Activated CD4-positive, alpha-beta T cell treated with anti-CD3 and anti-CD28 coated beads for 4 hours (primary cell): ENCODE data around the gene NFIX.
"Not testable (repeated sequence)": the region's sequence is repeated elsewhere in the genome, so short reads cannot be mapped to it uniquely, and the experiment has no call there.

Experiments used
- DNase-seq, 2 donors: peaks; one replicate each; pipeline ENCODE4 v3.0.0-alpha.2; 2020

The NFIX gene

DNA sequence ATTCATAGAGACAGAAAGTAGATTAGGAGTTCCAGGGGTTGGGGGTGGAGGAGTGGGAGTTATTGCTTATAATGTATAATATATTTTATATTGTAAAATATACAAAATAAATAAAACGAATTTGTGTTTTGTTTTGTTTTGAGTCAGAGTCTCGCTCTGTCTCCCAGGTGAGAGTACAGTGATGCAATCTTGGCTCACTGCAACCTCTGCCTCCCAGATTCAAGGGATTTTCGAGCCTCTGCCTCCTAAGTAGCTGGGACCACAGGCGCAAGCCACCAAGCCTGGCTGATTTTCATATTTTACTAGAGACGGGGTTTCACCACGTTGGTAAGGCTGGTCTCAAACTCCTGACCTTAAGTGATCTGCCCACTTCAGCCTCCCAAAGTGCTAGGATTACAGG, 35.8 kb upstream of the NFIX start:
- DNase-seq, result no peak

DNA sequence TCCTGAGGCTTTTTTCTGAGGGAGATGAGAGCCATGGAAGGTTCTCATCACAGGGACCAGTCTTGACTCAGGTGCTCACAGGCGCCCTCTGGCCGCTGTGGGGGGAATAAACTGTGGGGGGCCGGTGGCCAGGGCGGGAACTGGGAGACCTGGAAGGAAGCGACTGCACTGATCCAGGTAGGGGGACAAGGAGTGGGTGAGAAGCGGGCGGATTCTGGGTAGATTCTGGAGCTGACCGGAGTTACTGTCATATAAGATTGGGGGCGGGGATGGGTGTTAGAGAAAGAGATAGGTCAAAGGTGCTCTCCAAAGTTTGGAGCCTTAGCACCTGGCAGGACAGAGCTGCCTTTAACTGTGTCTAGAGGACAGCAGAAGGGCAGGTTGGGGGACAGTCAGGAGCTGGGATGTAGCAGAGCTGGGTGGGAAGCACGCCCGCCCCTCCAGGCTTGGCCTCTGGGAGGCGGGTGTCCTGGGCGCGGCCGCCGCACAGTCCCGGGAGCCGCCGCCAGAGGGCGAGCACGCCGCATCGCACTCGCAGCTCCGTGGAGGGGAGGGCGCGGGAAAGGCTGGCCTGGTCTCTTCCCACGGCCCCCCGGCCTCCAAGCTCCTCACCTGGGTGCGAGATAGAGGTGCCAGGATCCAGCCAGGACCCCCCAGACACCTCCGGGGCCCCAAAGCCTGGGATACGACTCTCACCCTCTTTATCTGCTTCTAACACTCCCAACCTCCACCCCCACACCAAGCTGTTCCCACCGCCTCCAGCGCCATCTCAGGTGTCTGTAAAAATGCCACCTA, 30.1 kb upstream of the NFIX start:
- DNase-seq, result peak; percentile 71 to 84

DNA sequence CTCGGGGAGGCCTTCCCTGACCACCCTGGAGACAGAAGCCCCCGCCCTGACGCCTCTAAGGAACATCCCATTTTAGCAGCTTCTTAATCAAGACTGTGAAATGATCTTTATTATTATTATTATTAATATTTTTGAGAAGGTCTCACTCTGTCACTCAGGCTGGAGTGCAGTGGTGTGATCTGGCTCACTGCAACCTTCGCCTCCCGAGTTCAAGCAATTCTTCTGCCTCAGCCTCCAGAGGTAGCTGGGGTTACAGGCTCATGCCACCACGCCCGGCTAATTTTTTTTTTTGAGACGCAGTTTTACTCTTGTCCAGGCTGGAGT, 29.5 kb upstream of the NFIX start:
- no peak for DNase-seq

DNA sequence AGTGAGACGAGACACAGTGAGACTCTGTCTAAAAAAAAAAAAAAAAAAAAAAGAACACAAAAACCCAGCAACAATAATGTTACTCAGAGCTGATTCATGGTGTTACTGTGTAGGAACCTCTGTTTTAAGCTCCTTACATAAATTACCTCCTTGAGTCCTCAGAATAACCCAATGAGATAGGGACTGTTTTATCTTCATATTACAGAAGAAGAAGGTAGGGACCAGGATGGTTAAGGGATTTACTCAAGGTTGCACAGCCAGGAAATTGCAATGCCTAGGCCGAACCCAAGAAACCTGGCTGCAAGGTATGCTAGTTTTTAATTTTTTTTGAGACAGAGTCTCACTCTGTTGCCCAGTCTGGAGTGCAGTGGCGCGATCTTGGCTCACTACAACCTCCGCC, 27.4 kb upstream of the NFIX start:
- no peak for DNase-seq

DNA sequence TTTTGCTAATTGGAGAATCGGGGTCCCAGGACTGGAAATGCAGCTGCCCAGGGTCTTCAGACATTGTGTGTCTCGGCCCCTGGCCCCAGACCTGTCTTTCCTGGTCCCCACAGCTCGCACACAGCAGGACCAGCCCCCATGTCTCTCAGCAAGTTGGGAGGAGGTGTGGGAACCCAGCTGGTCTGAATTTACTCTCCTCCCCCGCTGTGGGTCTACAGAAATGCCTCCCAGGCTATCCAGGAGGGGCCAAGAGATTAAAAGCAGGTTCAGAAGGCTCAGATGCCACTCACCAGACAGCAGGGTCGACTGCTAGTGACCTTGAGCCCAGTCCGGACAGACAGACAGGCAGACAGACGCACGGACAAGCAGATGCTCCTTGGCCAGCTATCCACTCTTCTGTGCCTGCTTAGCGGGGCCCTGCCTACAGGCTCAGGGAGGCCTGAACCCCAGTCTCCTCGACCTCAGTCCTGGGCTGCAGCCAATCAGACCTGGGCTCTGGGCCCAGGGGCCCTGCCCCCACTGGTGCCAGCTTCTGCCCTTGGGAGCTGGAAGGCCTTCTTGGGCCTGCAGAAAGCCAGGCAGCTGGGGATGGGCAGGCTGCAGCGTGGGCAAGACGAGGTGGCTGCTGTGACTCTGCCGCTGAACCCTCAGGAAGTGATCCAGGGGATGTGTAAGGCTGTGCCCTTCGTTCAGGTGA, 25.8 kb upstream of the NFIX start, which contains the start of gene DAND5:
DAND5 (plus strand) TSS at position 285 of the 697 bp plus-strand sequence; CDS start at position 370, 85 bp downstream.
- no peak for DNase-seq

DNA sequence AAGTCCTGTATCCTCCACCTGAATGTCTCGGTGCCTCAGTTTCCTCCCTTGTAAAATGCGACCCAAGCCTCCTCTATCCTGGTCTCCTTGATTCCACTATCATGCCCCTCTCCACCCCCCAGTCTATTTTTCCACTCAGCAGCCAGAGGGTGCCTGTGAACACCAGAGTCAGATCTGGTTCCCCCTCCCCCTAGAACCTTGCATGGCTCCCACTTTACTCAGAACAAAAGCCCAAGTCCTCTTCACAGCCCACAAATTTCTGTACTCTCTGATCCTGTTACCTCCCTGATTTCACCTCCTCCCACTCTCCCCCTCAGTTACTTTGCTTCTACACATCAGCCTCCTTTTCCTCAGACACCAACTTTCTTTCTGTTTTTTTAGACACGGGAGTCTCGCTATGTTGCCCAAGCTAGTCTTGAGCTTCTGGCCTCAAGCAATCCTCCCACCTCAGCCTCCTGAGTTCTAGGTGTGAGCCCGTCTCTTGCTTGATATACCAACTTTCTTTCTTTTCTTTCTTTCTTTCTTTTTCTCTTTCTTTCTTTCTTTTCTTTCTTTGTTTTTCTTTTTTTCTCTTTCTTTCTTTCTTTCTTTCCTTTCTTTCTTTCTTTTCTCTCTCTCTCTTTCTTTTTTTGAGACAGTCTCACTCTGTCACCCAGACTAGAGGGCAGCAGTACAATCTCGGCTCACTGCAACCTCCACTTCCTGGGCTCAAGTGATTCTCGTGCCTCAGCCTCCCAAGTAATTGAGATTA, 25.0 kb upstream of the NFIX start:
- DNase-seq, result no peak

DNA sequence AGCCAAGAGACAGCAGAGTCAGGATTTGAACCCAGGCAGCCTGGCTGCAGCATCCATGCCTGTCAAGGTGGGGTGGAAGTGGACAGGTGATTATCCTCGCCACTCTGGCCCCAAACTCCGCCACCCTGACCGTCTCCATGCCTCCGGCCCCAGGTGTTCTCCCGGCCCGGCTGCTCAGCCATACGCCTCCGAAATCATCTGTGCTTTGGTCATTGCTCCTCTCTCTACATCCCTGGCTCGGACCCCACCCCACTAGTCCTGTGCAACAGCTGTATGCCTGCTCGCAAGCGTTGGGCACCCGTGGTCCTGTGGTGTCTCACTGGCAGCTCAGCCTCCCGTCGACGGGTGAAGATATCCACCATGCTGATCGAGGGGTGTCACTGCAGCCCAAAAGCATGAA, 22.0 kb upstream of the NFIX start:
- no peak for DNase-seq

DNA sequence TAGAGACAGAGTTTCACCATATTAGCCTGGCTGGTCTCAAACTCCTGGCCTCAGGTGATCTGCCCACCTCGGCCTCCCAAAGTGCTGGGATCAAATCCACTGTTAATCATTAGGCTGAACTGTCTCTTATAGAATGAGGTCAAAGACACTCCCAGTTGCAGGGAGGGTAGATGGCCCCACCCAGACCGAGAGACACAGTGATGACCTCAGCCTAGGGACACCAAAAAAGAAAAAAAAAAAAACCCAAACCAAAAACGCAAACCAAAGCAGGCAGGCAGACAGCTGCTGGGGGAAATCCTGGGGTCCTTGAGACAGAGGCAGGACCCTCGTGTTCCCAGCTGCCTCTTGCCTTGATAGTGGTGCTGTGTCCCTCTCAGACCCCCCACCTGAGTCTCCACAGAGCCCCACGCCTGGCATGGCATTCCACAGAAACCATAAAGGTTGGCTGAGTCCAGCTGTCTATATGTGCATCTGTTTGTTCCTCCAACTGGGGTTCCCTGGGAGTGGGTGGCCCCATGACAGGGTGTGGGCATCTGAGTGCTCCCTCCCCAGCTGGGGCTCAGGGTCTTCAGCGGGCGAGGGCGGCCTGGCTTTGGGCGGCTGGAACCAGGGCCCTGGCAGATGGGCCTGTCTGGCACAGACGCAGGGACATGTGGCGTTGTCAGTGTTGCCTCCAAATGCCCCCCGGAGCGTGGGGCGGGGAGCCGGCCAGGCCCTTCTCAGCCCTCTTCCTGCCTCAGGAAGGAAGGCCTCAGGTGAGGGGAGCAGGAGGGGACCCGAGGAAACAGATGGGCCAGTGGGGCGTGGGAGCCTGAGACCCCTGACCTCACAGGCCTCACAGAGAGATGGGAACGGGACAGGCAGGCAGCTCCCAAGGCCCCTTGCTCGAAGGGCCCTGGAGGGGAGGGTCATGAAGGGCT, 20.7 kb upstream of the NFIX start:
- no peak for DNase-seq

DNA sequence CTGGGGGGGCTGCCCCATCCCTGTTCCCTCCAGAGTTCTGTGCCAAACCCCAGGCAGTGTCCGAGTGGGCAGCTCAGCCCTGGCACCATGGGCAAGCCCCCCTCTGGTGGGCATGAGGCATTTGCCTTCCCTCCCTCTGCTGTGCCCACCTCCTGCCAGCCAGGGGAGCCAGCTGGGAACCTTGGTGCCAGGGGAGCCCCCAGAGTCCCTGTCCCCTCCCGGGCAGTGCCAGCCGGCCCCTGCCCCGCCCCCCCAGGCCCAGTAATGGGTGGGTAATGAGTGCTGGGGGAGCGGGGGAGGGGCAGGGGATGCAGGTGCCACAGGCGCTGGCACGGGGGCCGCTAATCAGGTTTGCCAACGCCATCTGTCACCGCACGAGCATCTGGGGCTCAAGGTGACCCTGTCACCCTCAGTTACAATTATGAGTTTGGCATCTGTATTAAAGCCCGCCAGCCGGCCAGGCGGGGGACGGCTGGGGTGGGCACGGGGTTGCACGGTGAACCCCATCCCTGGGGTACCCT, 20.0 kb upstream of the NFIX start:
- DNase-seq, result no peak

DNA sequence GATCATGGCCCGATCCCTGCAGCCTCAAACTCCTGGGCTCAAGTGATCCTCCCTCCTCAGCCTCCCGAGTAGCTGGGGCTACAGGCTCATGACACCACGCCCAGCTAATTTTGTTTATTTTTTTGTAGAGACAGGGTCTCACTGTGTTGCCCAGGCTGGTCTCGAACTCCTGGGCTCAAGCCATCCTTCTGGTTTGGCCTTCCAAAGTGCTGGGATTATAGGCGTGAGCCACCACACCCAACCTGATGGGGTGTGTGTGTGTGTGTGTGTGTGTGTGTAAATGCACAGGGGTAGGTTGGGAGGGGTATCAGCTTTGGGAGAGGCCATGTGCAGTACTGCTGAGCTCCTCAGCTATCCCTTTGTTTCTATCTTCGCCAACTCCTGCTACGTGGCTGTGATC, 19.2 kb upstream of the NFIX start:
- DNase-seq, result not testable (repeated sequence)

DNA sequence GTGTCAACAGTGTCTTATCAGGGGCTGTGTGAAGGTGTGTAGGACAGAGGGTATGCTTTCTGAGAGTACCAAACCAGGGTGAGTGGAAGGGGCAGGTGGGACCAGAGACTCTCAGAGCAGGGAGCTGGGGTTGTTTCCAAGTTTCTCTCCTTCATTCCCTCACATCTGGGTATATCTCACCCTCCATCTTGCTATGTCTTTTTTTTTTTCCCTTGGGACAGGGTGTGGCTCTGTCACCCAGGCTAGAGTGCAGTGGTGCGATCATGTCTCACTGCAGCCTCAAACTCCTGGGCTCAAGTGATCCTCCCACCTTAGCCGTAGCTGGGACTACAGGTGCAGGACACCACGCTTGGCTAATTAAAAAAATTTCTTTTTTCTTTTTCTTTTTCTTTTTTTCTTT, 15.3 kb upstream of the NFIX start:
- DNase-seq, result no peak

DNA sequence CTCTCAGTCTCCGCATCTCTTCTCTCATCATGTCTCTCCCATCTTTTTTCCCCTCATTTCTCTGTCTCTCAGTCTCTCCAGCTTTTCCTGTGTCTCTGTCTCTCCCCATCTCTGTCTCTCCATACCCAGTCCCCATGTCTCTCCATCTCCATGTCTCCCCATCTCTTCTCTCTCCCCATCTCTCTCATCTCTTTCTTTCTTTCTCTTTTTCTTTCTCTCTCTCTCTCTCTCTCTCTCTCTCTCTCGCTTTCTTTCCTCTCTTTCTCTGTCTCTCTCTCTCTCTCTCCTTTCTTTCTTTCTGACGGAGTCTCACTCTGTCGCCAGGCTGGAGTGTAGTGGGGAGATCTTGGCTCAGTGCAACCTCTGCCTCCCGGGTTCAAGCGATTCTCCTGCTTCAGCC, 12.6 kb upstream of the NFIX start:
- no peak for DNase-seq

DNA sequence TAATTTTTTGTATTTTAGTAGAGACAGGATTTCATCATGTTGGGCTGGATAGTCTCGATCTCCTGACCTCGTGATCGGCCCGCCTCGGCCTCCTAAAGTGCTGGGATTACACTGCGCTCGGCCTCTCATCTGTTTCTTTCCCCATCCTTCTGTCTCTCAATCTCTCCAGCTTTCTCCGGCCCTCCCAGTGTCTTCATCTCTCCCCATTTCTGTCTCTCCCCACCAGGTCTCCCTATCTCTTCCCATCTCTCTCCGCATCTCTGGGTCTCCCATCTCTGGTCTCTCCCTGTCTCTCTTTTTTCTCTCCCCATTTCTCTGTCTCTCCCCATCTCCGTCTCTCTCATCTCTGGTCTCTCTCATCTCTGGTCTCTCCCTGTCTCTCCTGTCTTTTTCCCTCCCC, 12.2 kb upstream of the NFIX start:
- no peak for DNase-seq

DNA sequence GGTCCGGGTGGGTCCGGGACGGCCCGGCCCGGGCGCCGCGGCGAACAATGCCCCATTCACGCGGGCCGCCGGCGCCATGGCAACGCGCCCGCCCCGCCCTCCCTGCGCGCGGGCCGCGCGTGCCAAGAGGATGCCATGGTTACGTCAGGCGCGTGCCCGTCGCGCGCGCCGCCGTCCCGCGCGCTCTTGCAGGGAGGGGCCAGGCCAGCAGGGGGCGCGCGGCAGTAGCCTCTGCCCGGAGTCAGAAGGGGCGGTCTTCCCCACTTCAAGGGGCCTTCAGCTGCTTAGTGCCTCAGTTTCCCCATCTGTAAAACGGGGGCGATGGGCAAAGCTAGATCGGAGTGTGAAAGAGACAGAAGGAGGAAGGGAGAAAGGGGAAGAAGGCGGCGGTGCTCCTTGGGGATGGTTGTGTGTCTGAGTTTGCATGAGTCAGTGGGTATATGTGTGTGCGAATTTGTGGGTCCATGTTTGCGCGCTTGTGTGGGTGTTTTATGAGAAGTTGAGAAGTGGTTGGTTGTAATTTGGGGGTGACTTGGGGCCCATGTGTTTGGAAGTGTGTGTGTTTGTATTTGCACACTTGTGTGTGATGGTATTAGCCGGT, 11.6 kb upstream of the NFIX start:
- DNase-seq, result peak; percentile 80

DNA sequence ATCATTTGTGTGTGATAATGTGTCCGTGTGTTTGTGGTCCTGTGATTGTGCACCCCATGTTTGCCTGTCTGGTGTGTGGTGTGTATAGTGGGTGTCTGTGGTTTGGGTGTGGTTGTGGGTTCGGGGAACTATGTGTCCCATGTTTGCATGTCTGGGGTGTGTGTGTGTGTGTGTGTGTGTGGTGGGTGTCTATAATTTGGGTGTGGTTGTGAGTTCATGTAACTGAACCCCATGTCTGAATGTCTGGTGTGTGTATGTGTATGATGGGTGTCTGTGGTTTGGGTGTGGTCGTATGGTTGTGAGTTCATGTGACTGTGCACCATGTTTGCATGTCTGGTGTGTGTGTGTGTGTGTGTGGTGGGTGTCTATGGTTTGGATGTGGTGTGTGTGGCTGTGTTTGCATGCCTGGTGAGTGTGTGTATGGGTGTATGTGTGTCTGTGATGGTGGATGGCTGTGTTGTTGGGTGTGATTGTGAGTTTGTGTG, 11.1 kb upstream of the NFIX start:
- DNase-seq, result no peak

DNA sequence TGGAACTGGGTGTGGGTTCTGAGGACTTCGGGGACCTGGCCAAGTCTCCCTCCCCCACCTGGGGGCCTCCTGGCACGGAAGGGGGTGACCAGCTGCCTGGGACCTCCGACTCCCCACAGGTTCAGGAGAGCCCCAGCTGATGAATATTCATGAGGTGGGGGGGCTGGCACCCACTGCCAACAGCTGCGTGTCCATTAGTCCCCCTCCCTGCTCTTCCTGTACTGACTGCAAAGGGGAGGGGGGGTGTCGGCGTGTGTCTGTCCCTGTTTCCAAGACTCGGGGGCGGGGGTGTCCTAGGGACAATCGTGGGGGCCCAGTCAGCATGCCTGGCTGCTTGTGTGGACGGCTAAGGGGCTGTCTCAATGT, 10.6 kb upstream of the NFIX start:
- DNase-seq, result no peak

DNA sequence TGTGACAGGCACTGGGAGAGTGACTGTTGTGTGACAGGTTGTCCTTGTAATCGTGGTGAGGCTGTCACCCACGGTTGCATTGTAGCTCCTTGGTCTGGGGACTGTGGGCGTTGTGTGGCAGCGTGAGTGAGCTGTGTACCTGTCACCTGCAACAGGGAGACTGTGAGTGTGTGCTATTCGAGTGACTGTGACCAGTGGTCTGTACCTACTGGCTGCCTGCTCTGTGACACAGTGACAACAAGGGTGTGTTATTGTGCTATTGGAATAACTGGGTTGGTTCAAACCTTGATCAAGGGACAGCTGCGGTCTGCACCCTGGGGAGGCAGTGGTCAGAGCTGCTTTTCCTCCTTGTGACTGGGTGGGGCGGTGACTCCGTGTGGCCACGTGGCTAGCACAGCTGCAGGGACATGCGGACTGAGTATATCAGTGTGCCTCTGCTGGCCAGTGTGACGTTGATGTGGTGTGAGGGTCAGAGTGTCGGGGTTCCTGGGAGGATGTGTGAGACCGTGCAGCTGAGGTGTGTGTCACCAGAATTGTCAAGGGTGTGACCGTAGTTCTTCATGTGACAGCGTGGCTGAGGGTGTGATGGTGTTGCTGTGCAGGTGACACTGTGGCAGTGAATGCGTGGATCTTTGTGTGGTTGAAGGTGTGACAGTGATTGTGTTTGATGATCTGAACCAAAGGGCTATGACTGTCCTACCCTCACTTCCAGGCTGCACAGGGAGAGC, 10.1 kb upstream of the NFIX start:
- no peak for DNase-seq

DNA sequence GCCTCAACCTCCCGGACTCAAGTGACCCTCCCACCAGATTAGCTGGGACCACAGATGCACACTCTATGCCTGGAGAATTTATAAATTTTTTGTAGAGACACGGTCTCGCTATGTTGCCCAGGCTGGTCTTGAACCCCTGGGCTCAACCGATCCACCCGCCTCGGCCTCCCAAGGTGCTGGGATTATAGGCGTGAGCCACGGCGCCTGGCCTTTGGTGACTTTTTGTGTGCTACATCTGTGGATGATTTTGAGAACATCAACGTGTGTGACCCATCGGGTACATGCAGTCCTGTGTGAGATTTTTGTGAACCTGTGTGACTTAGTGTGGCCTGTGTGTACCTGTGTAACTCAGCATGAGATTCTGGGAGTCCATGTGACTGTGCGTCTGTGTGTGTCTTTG, 8.5 kb upstream of the NFIX start:
- DNase-seq, result no peak

DNA sequence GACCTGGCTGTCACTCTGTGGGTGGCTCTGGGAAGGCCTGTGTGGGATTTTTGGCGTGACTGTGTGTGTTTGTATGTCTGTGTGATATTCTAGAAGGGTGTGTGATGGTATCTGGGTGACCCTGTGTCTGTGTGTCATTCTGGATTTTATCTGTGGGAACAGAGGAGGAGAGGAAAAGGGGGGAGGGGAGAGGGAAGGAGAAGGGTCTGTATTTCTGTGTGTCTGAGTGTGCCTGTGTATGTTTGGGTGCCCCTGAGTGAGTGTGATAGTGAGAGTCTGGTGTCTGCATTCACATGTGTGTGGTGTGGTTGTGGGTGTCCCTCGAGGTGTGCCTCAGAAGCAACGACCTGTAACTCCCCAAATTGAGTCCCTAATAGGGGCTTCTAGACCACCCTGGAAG, 8.1 kb upstream of the NFIX start:
- no peak for DNase-seq

DNA sequence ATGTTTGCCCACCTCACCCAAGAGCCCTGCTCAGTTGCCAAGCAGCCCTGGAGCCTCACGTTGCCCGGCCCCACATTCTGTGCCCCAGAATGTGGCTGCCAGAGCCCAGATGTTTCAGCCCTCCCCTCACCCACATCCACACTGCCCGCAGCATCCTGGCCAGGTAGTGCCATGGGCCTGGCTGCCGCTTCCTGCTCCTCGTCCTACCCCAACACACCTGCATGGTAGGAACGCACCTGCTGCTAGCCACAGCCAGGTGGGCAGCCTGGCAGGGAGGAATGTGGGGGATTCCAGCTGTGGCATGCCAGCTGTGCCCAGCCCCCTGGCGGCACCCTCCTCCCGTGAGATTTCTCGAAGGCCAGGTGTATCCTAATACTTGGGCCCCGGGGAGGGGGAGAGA, 7.5 kb upstream of the NFIX start:
- DNase-seq, result no peak

DNA sequence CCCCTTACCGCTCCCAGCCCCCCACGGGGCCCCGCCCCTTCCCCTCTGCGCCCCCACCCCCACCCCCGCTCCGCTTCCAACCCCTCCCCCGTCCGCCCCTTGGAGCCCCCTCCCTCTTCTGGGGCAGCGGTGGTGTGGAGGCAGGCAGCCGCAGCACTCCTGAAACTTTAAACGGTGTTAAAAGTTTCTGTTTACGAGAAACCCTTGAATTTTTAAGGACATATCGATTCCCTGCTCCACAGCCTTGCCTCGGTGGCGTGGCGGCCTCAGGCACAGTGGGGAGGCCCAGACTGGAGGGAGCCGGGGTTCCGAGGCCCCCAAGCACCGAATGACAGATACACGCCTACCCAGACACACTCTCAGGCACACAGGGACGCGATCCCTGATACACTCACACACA, 4.8 kb upstream of the NFIX start:
- DNase-seq, result no peak
